HFFc6 (cell line): ENCODE results near the gene MYO5A. TPM values are rescaled to one million over a fixed set of nuclear protein-coding genes. Genes with fewer than 3 reads are reported as not detected.

Experiments
- DNase-seq: peaks from one replicate; pipeline ENCODE4 v3.0.0-alpha.2; 2018
- H3K27ac Mint-ChIP-seq: 2 replicates; pipeline ENCODE4 v1.8.0; 2020; ENCODE audit warnings: mild to moderate bottlenecking, mixed read lengths
- H3K27me3 Mint-ChIP-seq: 2 replicates; pipeline ENCODE4 v1.8.0; 2021; ENCODE audit warnings: mild to moderate bottlenecking, moderate library complexity, mixed read lengths; ENCODE audit not compliant: insufficient read depth
- H3K36me3 Mint-ChIP-seq: 2 replicates; pipeline ENCODE4 v1.8.0; 2021; ENCODE audit warnings: low read depth, mixed read lengths
- H3K4me1 Mint-ChIP-seq: 2 replicates; pipeline ENCODE4 v1.8.0; 2020; ENCODE audit warnings: low read depth, mixed read lengths
- H3K4me3 Mint-ChIP-seq: 2 replicates; pipeline ENCODE4 v1.8.0; 2020; ENCODE audit warnings: mild to moderate bottlenecking, moderate library complexity, mixed read lengths
- H3K9me3 Mint-ChIP-seq: 2 replicates; pipeline ENCODE4 v1.8.0; 2020; ENCODE audit warnings: mild to moderate bottlenecking, mixed read lengths
- CTCF ChIP-seq: fragments of 200-600 bp; sonication (generic); IDR thresholded peaks from 2 replicates; pipeline ENCODE4 v1.5.0; 2021; ENCODE audit warnings: antibody characterized with exemption, mild to moderate bottlenecking
- total RNA-seq, 6 experiments: library from RNA; stranded (reverse); fragmentation: NEBNext Ultra II Directional; extraction: Animal tissue kit (Norgen Biotek cat#: 25700); gene quantifications; 2 replicates in 1 of 6; 3 replicates in 5 of 6; pipeline ENCODE4 v1.2.3, GENCODE V29; 2021

Gene MYO5A
- total RNA-seq, 6 experiments from 2014 or later, result 47.4 to 59.4 (median 54.0) TPM

- no peak overlapping the region for H3K4me3 Mint-ChIP-seq
- peaks cover 2% of the 10 kb centered on the region; the same call in 1 of the 2 replicates for H3K27me3 Mint-ChIP-seq
Observed at GRCh38 chr15:52415628-52416027, 113.1 kb downstream of the MYO5A start.

GRCh38 chr15:52414936-52415335 is 113.7 kb downstream of the MYO5A start:
- Mint-ChIP-seq H3K4me1 (peaks cover 12% of the 10 kb centered on the region), H3K27ac (no peak overlapping the region), H3K4me3 (no peak overlapping the region)

More at GRCh38 chr15:52415628-52416027, 113.1 kb downstream of the MYO5A start:
- no peak for DNase-seq
- no peak for TF ChIP-seq CTCF
- no peak overlapping the region for H3K27ac Mint-ChIP-seq
- no peaks in the 10 kb centered on the region for H3K9me3 Mint-ChIP-seq
- H3K36me3 Mint-ChIP-seq, result peaks cover 23% of the 10 kb centered on the region
- H3K4me1 Mint-ChIP-seq, result peaks cover 12% of the 10 kb centered on the region

GRCh38 chr15:52408823-52409222 is 119.9 kb downstream of the MYO5A start:
- H3K9me3 Mint-ChIP-seq, result no peaks in the 10 kb centered on the region
- H3K27me3 Mint-ChIP-seq, result peaks cover 2% of the 10 kb centered on the region; the same call in 1 of the 2 replicates
- no peak for DNase-seq
- no peak overlapping the region for H3K4me3 Mint-ChIP-seq
- H3K36me3 Mint-ChIP-seq, result no peaks in the 10 kb centered on the region
- no peak overlapping the region for H3K27ac Mint-ChIP-seq
- H3K4me1 Mint-ChIP-seq, result no peaks in the 10 kb centered on the region
- no peak for TF ChIP-seq CTCF

More at GRCh38 chr15:52414936-52415335, 113.7 kb downstream of the MYO5A start:
- peaks cover 2% of the 10 kb centered on the region; the same call in 1 of the 2 replicates for H3K27me3 Mint-ChIP-seq
- no peak for DNase-seq
- no peak for TF ChIP-seq CTCF
- H3K36me3 Mint-ChIP-seq, result peaks cover 23% of the 10 kb centered on the region
- H3K9me3 Mint-ChIP-seq, result no peaks in the 10 kb centered on the region

GRCh38 chr15:52407374-52407773 is 121.3 kb downstream of the MYO5A start:
- Mint-ChIP-seq H3K4me1 (0 out of 2 replicates have a peak, but pooled peaks cover 5% of the 10 kb centered on the region), H3K27ac (no peak overlapping the region), H3K4me3 (no peak overlapping the region), H3K36me3 (peaks cover 11% of the 10 kb centered on the region), H3K9me3 (no peaks in the 10 kb centered on the region), H3K27me3 (no peaks in the 10 kb centered on the region)
- no peak for DNase-seq
- TF ChIP-seq CTCF, result no peak

- Mint-ChIP-seq H3K9me3 (no peaks in the 10 kb centered on the region), H3K4me3 (no peak overlapping the region), H3K4me1 (0 out of 2 replicates have a peak, but pooled peaks cover 5% of the 10 kb centered on the region), H3K27me3 (no peaks in the 10 kb centered on the region), H3K36me3 (peaks cover 11% of the 10 kb centered on the region), H3K27ac (no peak overlapping the region)
- TF ChIP-seq CTCF, result no peak
- no peak for DNase-seq
Observed at GRCh38 chr15:52406601-52407000, 122.1 kb downstream of the MYO5A start.
